ENCODE measurements around the gene H3-3A.

DNA sequence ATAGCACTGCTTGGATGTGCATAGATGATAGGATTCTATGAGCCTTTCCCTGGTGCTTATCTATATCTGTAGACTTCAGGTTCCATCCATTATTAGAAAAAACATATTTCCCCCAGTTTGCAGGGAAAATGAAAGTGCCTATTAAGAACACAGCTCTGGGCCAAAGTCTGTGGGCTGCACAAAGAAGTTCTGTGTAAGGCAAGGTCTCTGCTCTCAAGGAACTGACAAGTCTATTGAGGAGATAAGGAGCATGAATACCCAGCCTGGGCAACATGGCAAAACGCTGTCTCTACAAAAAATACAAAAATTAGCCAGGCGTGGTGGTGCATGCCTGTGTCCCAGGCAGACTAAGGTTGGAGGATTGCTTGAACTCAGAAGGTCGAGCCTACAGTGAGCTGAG lies 41.1 kb upstream of the H3-3A start:
- TF ChIP-seq, protein P1, sequence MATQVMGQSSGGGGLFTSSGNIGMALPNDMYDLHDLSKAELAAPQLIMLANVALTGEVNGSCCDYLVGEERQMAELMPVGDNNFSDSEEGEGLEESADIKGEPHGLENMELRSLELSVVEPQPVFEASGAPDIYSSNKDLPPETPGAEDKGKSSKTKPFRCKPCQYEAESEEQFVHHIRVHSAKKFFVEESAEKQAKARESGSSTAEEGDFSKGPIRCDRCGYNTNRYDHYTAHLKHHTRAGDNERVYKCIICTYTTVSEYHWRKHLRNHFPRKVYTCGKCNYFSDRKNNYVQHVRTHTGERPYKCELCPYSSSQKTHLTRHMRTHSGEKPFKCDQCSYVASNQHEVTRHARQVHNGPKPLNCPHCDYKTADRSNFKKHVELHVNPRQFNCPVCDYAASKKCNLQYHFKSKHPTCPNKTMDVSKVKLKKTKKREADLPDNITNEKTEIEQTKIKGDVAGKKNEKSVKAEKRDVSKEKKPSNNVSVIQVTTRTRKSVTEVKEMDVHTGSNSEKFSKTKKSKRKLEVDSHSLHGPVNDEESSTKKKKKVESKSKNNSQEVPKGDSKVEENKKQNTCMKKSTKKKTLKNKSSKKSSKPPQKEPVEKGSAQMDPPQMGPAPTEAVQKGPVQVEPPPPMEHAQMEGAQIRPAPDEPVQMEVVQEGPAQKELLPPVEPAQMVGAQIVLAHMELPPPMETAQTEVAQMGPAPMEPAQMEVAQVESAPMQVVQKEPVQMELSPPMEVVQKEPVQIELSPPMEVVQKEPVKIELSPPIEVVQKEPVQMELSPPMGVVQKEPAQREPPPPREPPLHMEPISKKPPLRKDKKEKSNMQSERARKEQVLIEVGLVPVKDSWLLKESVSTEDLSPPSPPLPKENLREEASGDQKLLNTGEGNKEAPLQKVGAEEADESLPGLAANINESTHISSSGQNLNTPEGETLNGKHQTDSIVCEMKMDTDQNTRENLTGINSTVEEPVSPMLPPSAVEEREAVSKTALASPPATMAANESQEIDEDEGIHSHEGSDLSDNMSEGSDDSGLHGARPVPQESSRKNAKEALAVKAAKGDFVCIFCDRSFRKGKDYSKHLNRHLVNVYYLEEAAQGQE (IDR thresholded peaks at IDR 0.05; ENCODE audit: borderline replicate concordance): no peak
- TF ChIP-seq RAD21 (conservative IDR thresholded peaks at IDR 0.05): no peak

Measured in neural cell (in vitro differentiated cells).